Psoas muscle (tissue), 8 donors: ENCODE data around the gene HS3ST2. TPM values are rescaled to one million over a fixed set of nuclear protein-coding genes. Genes with fewer than 3 reads are reported as not detected.
"Not testable (repeated sequence)": the region's sequence is repeated elsewhere in the genome, so short reads cannot be mapped to it uniquely, and the experiment has no call there.

Experiments used
- ATAC-seq, 4 donors: fragments of 200-7000 bp; cut with Tn5 transposase; one replicate each; pipeline ENCODE4 v1.9.1; 2020; ENCODE audit warnings: moderate library complexity in 3 of 4, mild to moderate bottlenecking in 2 of 4
- DNase-seq, 2 donors: peaks; one replicate each; pipeline ENCODE4 v3.0.0-alpha.2; 2020
- H3K27ac ChIP-seq: fragments of 200-600 bp; one replicate; pipeline ENCODE4 v1.8.0; 2022
- H3K27me3 ChIP-seq, 3 donors: fragments of 200-600 bp in 1 of 3; one replicate each; pipeline versions ENCODE4 v1.6.1 to v1.8.0; 2013 to 2022; ENCODE audit warnings: low read length in 2 of 3, mild to moderate bottlenecking in 2 of 3, moderate library complexity in 1 of 3; ENCODE audit not compliant: insufficient read depth in 3 of 3
- H3K36me3 ChIP-seq, 2 donors: fragments of 200-600 bp in 1 of 2; one replicate each; pipeline versions ENCODE4 v1.6.1 to v1.8.0; 2013 to 2022; ENCODE audit warnings: low read depth in 1 of 2, mild to moderate bottlenecking in 1 of 2, moderate library complexity in 1 of 2; ENCODE audit not compliant: insufficient read depth in 1 of 2
- H3K4me1 ChIP-seq: fragments of 200-600 bp; one replicate; pipeline ENCODE4 v1.8.0; 2022
- H3K4me3 ChIP-seq: fragments of 200-600 bp; one replicate; pipeline ENCODE4 v1.8.0; 2022; ENCODE audit warnings: mild to moderate bottlenecking
- H3K9me3 ChIP-seq: fragments of 200-600 bp; one replicate; pipeline ENCODE4 v1.8.0; 2022
- CTCF ChIP-seq: fragments of 200-600 bp; IDR thresholded peaks from one replicate; pipeline ENCODE4 v1.8.0; 2022; ENCODE audit warnings: antibody characterized with exemption
- WGBS, 3 donors: extraction: QIAGEN DNeasy Blood & Tissue Kit; methylation state at CpG; one replicate each; pipeline versions ENCODE4 v1.1.6 to v1.1.7; 2013; 5-methylcytosine and 5-hydroxymethylcytosine counted together
- intact Hi-C, 2 donors: fragments of 100-400 bp; cut with DNase I; formaldehyde crosslinking; loops; one replicate each; pipeline versions ENCODE4 v1.11.0 to v1.14.2; 2022
- polyA plus RNA-seq, 3 donors: library from polyadenylated mRNA; stranded (reverse); fragments of 200-250 nt; gene quantifications; one replicate each; pipeline ENCODE4 v1.2.3, GENCODE V29; 2013
- total RNA-seq, 4 donors: library from RNA; stranded (reverse); fragmentation: NEBNext Ultra II Directional in 2 of 4; extraction: Animal tissue kit (Norgen Biotek cat#: 25700) in 2 of 4; gene quantifications; one replicate each; pipeline versions ENCODE4 v1.2.1 to v1.2.4, GENCODE V29; 2021 to 2023
- donor health status: healthy with polysubstance abuse.
- donor health status: DM: no; HTN: no; CAD: no; lungs with moderate emphysema.
- donor health status: Bipolar disorder and iron deficiency.
- donor health status: healthy.
- donor health status: DM: yes; HTN: yes; CAD: no.
- donor health status: DM: no; HTN: no; CAD: no.
- donor health status: DM: no; HTN: no; CAD: no.
- donor health status: DM: yes; HTN: yes; CAD: no.

Gene HS3ST2
- total and polyA plus RNA-seq, 7 donors: 0.05 to 1.6 (median 0.42) TPM; not detected in 1

GRCh38 chr16:22838681-22839080 is 24.7 kb downstream of the HS3ST2 start:
- DNase-seq (no peak), ATAC-seq (no peak)
- no peaks in the 10 kb centered on the region for H3K27me3 ChIP-seq
- no peaks in the 10 kb centered on the region for H3K9me3 ChIP-seq
- H3K4me3 ChIP-seq: no peak overlapping the region
- 68 to 76% (median 75%) methylated on average over 3 of the region's 3 CpGs for WGBS, 3 donors
- H3K4me1 ChIP-seq: no peaks in the 10 kb centered on the region
- TF ChIP-seq CTCF: no peak
- intact Hi-C loops: no loop called here
- H3K27ac ChIP-seq: no peak overlapping the region
- no peaks in the 10 kb centered on the region for H3K36me3 ChIP-seq

- intact Hi-C loops, H3K4me1 ChIP-seq, H3K27ac ChIP-seq, H3K27me3 ChIP-seq, H3K9me3 ChIP-seq, H3K36me3 ChIP-seq, H3K4me3 ChIP-seq, ATAC-seq, DNase-seq: not testable (repeated sequence)
- 76 to 81% (median 81%) methylated on average over 4 of the region's 4 CpGs for WGBS, 3 donors
Observed at GRCh38 chr16:22842031-22842430, 28.1 kb downstream of the HS3ST2 start.

GRCh38 chr16:22843122-22843521 is 29.2 kb downstream of the HS3ST2 start:
- H3K36me3 ChIP-seq: no peaks in the 10 kb centered on the region
- no peak for DNase-seq
- H3K9me3 ChIP-seq: no peaks in the 10 kb centered on the region
- ATAC-seq: no peak
- no peaks in the 10 kb centered on the region for H3K4me1 ChIP-seq
- no peak overlapping the region for H3K27ac ChIP-seq
- no peaks in the 10 kb centered on the region for H3K27me3 ChIP-seq
- H3K4me3 ChIP-seq: no peak overlapping the region
- no peak for TF ChIP-seq CTCF
- WGBS, 3 donors: 78 to 80% (median 78%) methylated on average over 3 of the region's 3 CpGs
- intact Hi-C loops: no loop called here

- no peaks in the 10 kb centered on the region for H3K36me3 ChIP-seq
- H3K27me3 ChIP-seq: no peaks in the 10 kb centered on the region
- no peaks in the 10 kb centered on the region for H3K9me3 ChIP-seq
- no peak for TF ChIP-seq CTCF
- no peak overlapping the region for H3K27ac ChIP-seq
- H3K4me3 ChIP-seq: no peak overlapping the region
- DNase-seq (no peak), ATAC-seq (no peak)
- intact Hi-C loops: no loop called here
- 51 to 60% (median 56%) methylated on average over 2 of the region's 2 CpGs for WGBS, 3 donors
- no peaks in the 10 kb centered on the region for H3K4me1 ChIP-seq
Observed at GRCh38 chr16:22843856-22844255, 29.9 kb downstream of the HS3ST2 start.

GRCh38 chr16:22844416-22844815 is 30.5 kb downstream of the HS3ST2 start:
- no peak overlapping the region for H3K27ac ChIP-seq
- TF ChIP-seq CTCF: no peak
- H3K27me3 ChIP-seq: no peaks in the 10 kb centered on the region
- no peaks in the 10 kb centered on the region for H3K4me1 ChIP-seq
- no peaks in the 10 kb centered on the region for H3K36me3 ChIP-seq
- ATAC-seq (no peak), DNase-seq (no peak)
- intact Hi-C loops: no loop called here
- 63 to 71% (median 66%) methylated on average over 3 of the region's 3 CpGs for WGBS, 3 donors
- H3K9me3 ChIP-seq: no peaks in the 10 kb centered on the region
- no peak overlapping the region for H3K4me3 ChIP-seq
